ENCODE data around the gene CPZ. TPM values are rescaled to one million over a fixed set of nuclear protein-coding genes. Genes with fewer than 3 reads are reported as not detected.

CPZ gene
- polyA plus RNA-seq, 3 donors, result not detected

- H3K4me3 Mint-ChIP-seq, result no peak overlapping the region
- WGBS (ENCODE audit: insufficient coverage), result 100% methylated on average over 3 of the region's 10 CpGs
- no peak for DNase-seq
- Histone ChIP-seq H2AFZ (ENCODE audit: insufficient read depth, low read depth, low read length, poor library complexity, severe bottlenecking) (no peak overlapping the region), H3K9ac (ENCODE audit: insufficient read depth, low read length, poor library complexity, severe bottlenecking) (no peak overlapping the region), H3K79me2 (ENCODE audit: insufficient read depth, low read length) (no peaks in the 10 kb centered on the region), H3K4me1 (ENCODE audit: control insufficient read depth in 1 of 2, insufficient read depth in 2 of 2, low read length in 2 of 2) (no peaks in the 10 kb centered on the region), H3K36me3 (replicated peaks in 1 of 2; ENCODE audit: control insufficient read depth in 1 of 2, insufficient read depth in 2 of 2, low read length in 2 of 2) (no peaks in the 10 kb centered on the region), H3K9me3 (replicated peaks in 1 of 2; ENCODE audit: control insufficient read depth in 1 of 2, insufficient read depth in 1 of 2, low read length in 2 of 2) (peaks cover 0 to 6% of the 10 kb centered on the region in 2 donors), H3K4me2 (replicated peaks; ENCODE audit: extremely low read depth, low read length, poor library complexity, severe bottlenecking) (no peak overlapping the region), H3K4me3 (replicated peaks in 1 of 3; ENCODE audit: low read depth in 2 of 3, low read length in 3 of 3) (no peak overlapping the region), H3K27ac (ENCODE audit: low read depth in 1 of 2, low read length in 2 of 2) (no peak overlapping the region), H4K20me1 (ENCODE audit: insufficient read depth, low read length) (no peaks in the 10 kb centered on the region), H3K27me3 (ENCODE audit: control insufficient read depth in 2 of 2, insufficient read depth in 2 of 2, low read length in 2 of 2) (no peaks in the 10 kb centered on the region)
- H3K27me3 Mint-ChIP-seq (ENCODE audit: low read depth in 3 of 3), result peaks cover 2 to 7% (median 3%) of the 10 kb centered on the region in 3 donors
- TF ChIP-seq, protein P1, sequence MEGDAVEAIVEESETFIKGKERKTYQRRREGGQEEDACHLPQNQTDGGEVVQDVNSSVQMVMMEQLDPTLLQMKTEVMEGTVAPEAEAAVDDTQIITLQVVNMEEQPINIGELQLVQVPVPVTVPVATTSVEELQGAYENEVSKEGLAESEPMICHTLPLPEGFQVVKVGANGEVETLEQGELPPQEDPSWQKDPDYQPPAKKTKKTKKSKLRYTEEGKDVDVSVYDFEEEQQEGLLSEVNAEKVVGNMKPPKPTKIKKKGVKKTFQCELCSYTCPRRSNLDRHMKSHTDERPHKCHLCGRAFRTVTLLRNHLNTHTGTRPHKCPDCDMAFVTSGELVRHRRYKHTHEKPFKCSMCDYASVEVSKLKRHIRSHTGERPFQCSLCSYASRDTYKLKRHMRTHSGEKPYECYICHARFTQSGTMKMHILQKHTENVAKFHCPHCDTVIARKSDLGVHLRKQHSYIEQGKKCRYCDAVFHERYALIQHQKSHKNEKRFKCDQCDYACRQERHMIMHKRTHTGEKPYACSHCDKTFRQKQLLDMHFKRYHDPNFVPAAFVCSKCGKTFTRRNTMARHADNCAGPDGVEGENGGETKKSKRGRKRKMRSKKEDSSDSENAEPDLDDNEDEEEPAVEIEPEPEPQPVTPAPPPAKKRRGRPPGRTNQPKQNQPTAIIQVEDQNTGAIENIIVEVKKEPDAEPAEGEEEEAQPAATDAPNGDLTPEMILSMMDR (IDR thresholded peaks at IDR 0.05), result no peak
- peaks cover 2% of the 10 kb centered on the region for H3K4me1 Mint-ChIP-seq
- no peaks in the 10 kb centered on the region for H3K36me3 Mint-ChIP-seq
- H3K9me3 Mint-ChIP-seq, result peaks cover 0 to 7% (median 0%) of the 10 kb centered on the region in 7 donors
- intact Hi-C loops (cut with micrococcal nuclease), result no loop called here
- no peak overlapping the region for H3K27ac Mint-ChIP-seq
Observed at GRCh38 chr4:8543623-8544022, 48.9 kb upstream of the CPZ start.

- H3K36me3 Mint-ChIP-seq, result no peaks in the 10 kb centered on the region
- no peak overlapping the region for H2AFZ ChIP-seq (ENCODE audit: insufficient read depth, low read depth, low read length, poor library complexity, severe bottlenecking)
- no peak overlapping the region for H3K27ac ChIP-seq (ENCODE audit: low read depth in 1 of 2, low read length in 2 of 2)
- H3K27me3 ChIP-seq (ENCODE audit: control insufficient read depth in 2 of 2, insufficient read depth in 2 of 2, low read length in 2 of 2), result no peaks in the 10 kb centered on the region
- TF ChIP-seq, protein P1 (IDR thresholded peaks at IDR 0.05), result no peak
- H3K9ac ChIP-seq (ENCODE audit: insufficient read depth, low read length, poor library complexity, severe bottlenecking), result no peak overlapping the region
- H3K36me3 ChIP-seq (replicated peaks in 1 of 2; ENCODE audit: control insufficient read depth in 1 of 2, insufficient read depth in 2 of 2, low read length in 2 of 2), result no peaks in the 10 kb centered on the region
- no peak for DNase-seq
- no peaks in the 10 kb centered on the region for H4K20me1 ChIP-seq (ENCODE audit: insufficient read depth, low read length)
- H3K4me3 ChIP-seq (replicated peaks in 1 of 3; ENCODE audit: low read depth in 2 of 3, low read length in 3 of 3), result no peak overlapping the region
- H3K4me1 ChIP-seq (ENCODE audit: control insufficient read depth in 1 of 2, insufficient read depth in 2 of 2, low read length in 2 of 2), result no peaks in the 10 kb centered on the region
- 86% methylated on average over 3 of the region's 3 CpGs for WGBS (ENCODE audit: insufficient coverage)
- H3K9me3 ChIP-seq (replicated peaks in 1 of 2; ENCODE audit: control insufficient read depth in 1 of 2, insufficient read depth in 1 of 2, low read length in 2 of 2), result peaks cover 0 to 6% of the 10 kb centered on the region in 2 donors
- H3K9me3 Mint-ChIP-seq, result peaks cover 0 to 7% (median 0%) of the 10 kb centered on the region in 7 donors
- H3K79me2 ChIP-seq (ENCODE audit: insufficient read depth, low read length), result no peaks in the 10 kb centered on the region
- intact Hi-C loops (cut with micrococcal nuclease), result no loop called here
- H3K4me2 ChIP-seq (replicated peaks; ENCODE audit: extremely low read depth, low read length, poor library complexity, severe bottlenecking), result no peak overlapping the region
- H3K4me3 Mint-ChIP-seq, result no peak overlapping the region
- H3K27ac Mint-ChIP-seq, result peak overlapping the region in 1 of 7 donors; percentile 58
- peaks cover 2% of the 10 kb centered on the region for H3K4me1 Mint-ChIP-seq
- peaks cover 2 to 7% (median 3%) of the 10 kb centered on the region in 3 donors for H3K27me3 Mint-ChIP-seq (ENCODE audit: low read depth in 3 of 3)
Observed at GRCh38 chr4:8544282-8544681, 48.3 kb upstream of the CPZ start.
